Measurements from ENCODE around the gene PALMD.
A peak's percentile ranks its signal among the peaks of the same experiment; 100 is the strongest.

GRCh38 chr1:99727575-99728185, 81.8 kb downstream of the PALMD start:
- no peak for TF ChIP-seq CTCF (IDR thresholded peaks at IDR 0.05)
- TF ChIP-seq SMC3 (IDR thresholded peaks at IDR 0.05) = no peak
- no peak for TF ChIP-seq POLR2A (IDR thresholded peaks at IDR 0.05; ENCODE audit: low read length)
- no peak for TF ChIP-seq BHLHE40 (IDR thresholded peaks at IDR 0.05; ENCODE audit: low read depth, low read length)
- no peak for TF ChIP-seq RAD21 (conservative IDR thresholded peaks at IDR 0.05 in 1 of 2, IDR thresholded peaks at IDR 0.05 in 1 of 2)
- no peak for TF ChIP-seq JUNB (IDR thresholded peaks at IDR 0.05)
- TF ChIP-seq MAZ (IDR thresholded peaks at IDR 0.05; ENCODE audit: borderline replicate concordance, low read depth, low read length) = no peak
- TF ChIP-seq RCOR1 (IDR thresholded peaks at IDR 0.05; ENCODE audit: low read depth, low read length) = no peak
- no peak for TF ChIP-seq CBX8 (IDR thresholded peaks at IDR 0.05)
- TF ChIP-seq MAFK (IDR thresholded peaks at IDR 0.05; ENCODE audit: partially characterized antibody) = peak; percentile 30

All from A549 (cell line).